Osteoblast (primary cell): ENCODE measurements around the gene OAF. TPM values are rescaled to one million over a fixed set of nuclear protein-coding genes. Genes with fewer than 3 reads are reported as not detected.

Experiments
- DNase-seq: peaks from one replicate; pipeline ENCODE4 v3.0.0; 2011; ENCODE audit warnings: low spot score, mixed read lengths; ENCODE audit not compliant: insufficient read length; ENCODE audit errors: missing footprints
- H2AFZ ChIP-seq: 2 replicates; pipeline ENCODE4 v1.6.0; 2011; ENCODE audit warnings: mild to moderate bottlenecking, low read length
- H3K27ac ChIP-seq: 2 replicates; pipeline ENCODE4 v1.5.1; 2011; ENCODE audit warnings: mild to moderate bottlenecking, low read depth, low read length, moderate library complexity
- H3K27me3 ChIP-seq: 2 replicates; pipeline ENCODE4 v1.6.0; 2012; ENCODE audit warnings: mild to moderate bottlenecking, control low read depth, inconsistent platforms, low read length, moderate library complexity; ENCODE audit not compliant: insufficient read depth
- H3K36me3 ChIP-seq: 2 replicates; pipeline ENCODE4 v1.5.1; 2011; ENCODE audit warnings: mild to moderate bottlenecking, low read length, control low read depth, moderate library complexity; ENCODE audit not compliant: insufficient read depth
- H3K4me1 ChIP-seq: 2 replicates; pipeline ENCODE4 v1.5.1; 2011; ENCODE audit warnings: mild to moderate bottlenecking, low read length, control low read depth, moderate library complexity; ENCODE audit not compliant: insufficient read depth
- H3K4me2 ChIP-seq: 2 replicates; pipeline ENCODE4 v1.6.0; 2011; ENCODE audit warnings: mild to moderate bottlenecking, low read length; ENCODE audit not compliant: insufficient read depth
- H3K4me3 ChIP-seq: fragments of 200-600 bp; sonication (generic); 3 replicates; pipeline ENCODE4 v1.5.1; 2012; ENCODE audit warnings: mild to moderate bottlenecking, low read length, inconsistent platforms; ENCODE audit not compliant: insufficient read depth
- H3K79me2 ChIP-seq: 2 replicates; pipeline ENCODE4 v1.6.0; 2012; ENCODE audit warnings: mild to moderate bottlenecking, low read length, control low read depth, inconsistent platforms; ENCODE audit not compliant: insufficient read depth
- H3K9me3 ChIP-seq: 2 replicates; pipeline ENCODE4 v1.5.1; 2011; ENCODE audit warnings: low read depth, low read length, control low read depth
- H4K20me1 ChIP-seq: 2 replicates; pipeline ENCODE4 v1.6.0; 2012; ENCODE audit warnings: mild to moderate bottlenecking, low read length, control low read depth; ENCODE audit not compliant: insufficient read depth
- total RNA-seq: library from RNA; depleted of rRNA; stranded (reverse); fragments of >200 nt; gene quantifications from 2 replicates; pipeline ENCODE4 v1.2.3, GENCODE V29; 2012
- TF ChIP-seq, protein P1 (sequence below): IDR thresholded peaks from 2 replicates; pipeline ENCODE4 v1.5.1; 2011; ENCODE audit warnings: mild to moderate bottlenecking, low read depth, low read length, moderate library complexity; ENCODE audit errors: extremely low read depth

Gene OAF
- total RNA-seq, 1 donor, result 7.2 TPM

DNA sequence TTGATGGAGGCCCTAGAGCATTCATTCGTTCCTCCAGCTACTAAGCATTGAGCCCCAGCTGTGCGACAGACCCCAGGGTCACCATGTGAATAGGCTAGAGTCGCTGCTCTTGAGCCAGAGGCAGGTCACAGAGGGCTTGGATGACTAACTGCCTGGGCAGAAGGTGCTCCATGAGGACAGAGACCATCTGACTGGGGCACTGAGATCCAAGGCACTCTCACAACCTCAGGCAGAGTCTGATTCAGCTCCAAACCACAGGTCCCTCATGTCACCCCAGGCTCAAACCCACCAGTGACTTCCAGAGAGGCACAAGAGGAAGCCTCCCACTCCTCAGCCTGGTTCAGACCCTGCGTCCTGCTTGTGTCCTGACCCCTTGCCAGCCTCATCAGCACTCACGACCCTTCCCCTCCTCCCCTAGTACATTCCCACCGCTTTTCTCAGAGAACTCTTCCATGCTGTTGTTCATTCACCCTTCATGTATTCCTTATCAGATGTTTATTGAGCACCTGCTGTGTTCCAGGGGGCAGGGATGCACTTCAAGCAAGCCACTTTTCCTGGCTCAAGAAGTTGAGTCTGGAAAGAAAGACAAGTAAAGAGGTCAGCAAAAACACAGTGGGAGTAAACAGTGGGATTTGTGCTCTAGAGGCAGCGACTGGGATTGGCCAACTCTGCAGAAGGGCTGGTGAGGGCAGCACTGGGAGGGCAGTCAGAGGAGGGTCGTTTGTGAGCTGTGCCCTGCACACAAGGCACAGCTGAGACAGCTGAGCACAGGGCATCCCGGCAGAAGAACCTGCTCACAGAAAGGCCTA, 9.3 kb downstream of the OAF start:
- Histone ChIP-seq H3K9me3 (no peaks in the 10 kb centered on the region), H2AFZ (no peak overlapping the region), H3K4me3 (no peak overlapping the region), H3K4me1 (peaks cover 9% of the 10 kb centered on the region), H3K4me2 (no peak overlapping the region), H4K20me1 (peaks cover 44% of the 10 kb centered on the region), H3K79me2 (peaks cover 4% of the 10 kb centered on the region), H3K27ac (no peak overlapping the region), H3K36me3 (no peaks in the 10 kb centered on the region), H3K27me3 (no peaks in the 10 kb centered on the region)
- TF ChIP-seq, protein P1, sequence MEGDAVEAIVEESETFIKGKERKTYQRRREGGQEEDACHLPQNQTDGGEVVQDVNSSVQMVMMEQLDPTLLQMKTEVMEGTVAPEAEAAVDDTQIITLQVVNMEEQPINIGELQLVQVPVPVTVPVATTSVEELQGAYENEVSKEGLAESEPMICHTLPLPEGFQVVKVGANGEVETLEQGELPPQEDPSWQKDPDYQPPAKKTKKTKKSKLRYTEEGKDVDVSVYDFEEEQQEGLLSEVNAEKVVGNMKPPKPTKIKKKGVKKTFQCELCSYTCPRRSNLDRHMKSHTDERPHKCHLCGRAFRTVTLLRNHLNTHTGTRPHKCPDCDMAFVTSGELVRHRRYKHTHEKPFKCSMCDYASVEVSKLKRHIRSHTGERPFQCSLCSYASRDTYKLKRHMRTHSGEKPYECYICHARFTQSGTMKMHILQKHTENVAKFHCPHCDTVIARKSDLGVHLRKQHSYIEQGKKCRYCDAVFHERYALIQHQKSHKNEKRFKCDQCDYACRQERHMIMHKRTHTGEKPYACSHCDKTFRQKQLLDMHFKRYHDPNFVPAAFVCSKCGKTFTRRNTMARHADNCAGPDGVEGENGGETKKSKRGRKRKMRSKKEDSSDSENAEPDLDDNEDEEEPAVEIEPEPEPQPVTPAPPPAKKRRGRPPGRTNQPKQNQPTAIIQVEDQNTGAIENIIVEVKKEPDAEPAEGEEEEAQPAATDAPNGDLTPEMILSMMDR, result no peak
- no peak for DNase-seq

GRCh38 chr11:120220747-120221037, 9.9 kb downstream of the OAF start:
- Histone ChIP-seq H3K9me3 (no peaks in the 10 kb centered on the region), H3K4me3 (no peak overlapping the region), H3K79me2 (peaks cover 4% of the 10 kb centered on the region), H3K27me3 (no peaks in the 10 kb centered on the region), H3K36me3 (no peaks in the 10 kb centered on the region), H4K20me1 (peaks cover 38% of the 10 kb centered on the region), H3K4me1 (peaks cover 5% of the 10 kb centered on the region), H3K4me2 (no peak overlapping the region), H3K27ac (no peak overlapping the region), H2AFZ (no peak overlapping the region)
- DNase-seq, result no peak
- TF ChIP-seq, protein P1, result no peak

DNA sequence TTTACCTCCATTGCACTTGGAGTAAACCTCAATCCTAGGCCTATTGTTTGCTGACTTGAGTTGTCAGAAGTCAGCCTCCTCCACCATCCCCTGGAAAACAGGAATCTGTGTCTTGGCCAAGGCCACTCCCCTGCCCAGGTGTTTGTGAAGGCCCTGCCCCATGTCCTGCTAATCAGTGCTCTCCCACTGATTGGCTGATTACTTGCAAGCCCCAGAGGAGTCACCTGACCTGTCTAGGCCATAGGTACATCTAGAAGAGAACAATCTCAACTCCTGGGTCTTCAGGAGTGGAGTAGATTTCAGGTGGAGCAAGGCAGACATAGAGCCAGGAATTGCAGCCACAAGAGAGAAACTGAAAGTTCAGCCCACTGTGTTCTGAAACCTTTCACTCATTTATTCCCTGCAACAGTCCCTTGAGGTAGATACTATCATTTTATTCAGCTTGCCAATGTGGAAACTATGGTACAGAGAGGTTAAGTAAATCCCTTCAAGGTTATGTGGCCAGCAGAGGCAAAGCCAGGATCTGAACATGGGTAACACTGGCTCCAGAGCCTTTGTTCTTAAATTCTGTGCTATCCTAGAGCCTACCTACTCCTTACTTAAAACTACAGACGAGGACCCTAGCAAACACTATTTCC, 10.4 kb downstream of the OAF start:
- H3K4me3 ChIP-seq, result no peak overlapping the region
- no peak overlapping the region for H2AFZ ChIP-seq
- H3K4me1 ChIP-seq, result peaks cover 3% of the 10 kb centered on the region
- TF ChIP-seq, protein P1, result no peak
- DNase-seq, result no peak
- no peak overlapping the region for H3K27ac ChIP-seq
- H3K9me3 ChIP-seq, result no peaks in the 10 kb centered on the region
- peaks cover 4% of the 10 kb centered on the region for H3K79me2 ChIP-seq
- H3K36me3 ChIP-seq, result no peaks in the 10 kb centered on the region
- no peak overlapping the region for H3K4me2 ChIP-seq
- H4K20me1 ChIP-seq, result peaks cover 33% of the 10 kb centered on the region
- no peaks in the 10 kb centered on the region for H3K27me3 ChIP-seq

DNA sequence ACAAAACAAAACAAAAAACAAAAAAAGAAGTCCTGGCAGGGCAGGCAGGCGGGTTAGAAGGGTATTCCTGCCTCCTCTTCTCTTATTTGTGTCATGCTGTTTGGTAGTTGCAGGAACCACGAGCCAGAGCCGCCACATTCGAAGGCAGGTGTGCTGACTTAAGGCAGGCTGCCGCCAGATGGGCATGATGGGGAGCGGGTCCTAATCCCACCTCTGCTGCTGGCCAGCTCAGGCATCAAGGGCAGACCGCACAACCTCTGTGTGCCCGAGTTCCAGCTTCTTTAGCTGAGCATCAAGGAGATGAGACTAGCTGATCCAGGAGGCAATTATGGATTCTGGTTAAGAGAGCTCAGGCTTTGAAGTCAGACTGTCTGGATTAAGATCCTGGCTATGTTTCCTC, 12.1 kb downstream of the OAF start:
- Histone ChIP-seq H3K27ac (no peak overlapping the region), H3K79me2 (peaks cover 2% of the 10 kb centered on the region), H4K20me1 (peaks cover 21% of the 10 kb centered on the region), H3K36me3 (no peaks in the 10 kb centered on the region), H3K9me3 (no peaks in the 10 kb centered on the region), H3K4me1 (peaks cover 1% of the 10 kb centered on the region), H3K4me2 (no peak overlapping the region), H2AFZ (no peak overlapping the region), H3K4me3 (no peak overlapping the region), H3K27me3 (no peaks in the 10 kb centered on the region)
- TF ChIP-seq, protein P1, result no peak
- no peak for DNase-seq
